Prostate gland (tissue), 2 donors: Measurements from ENCODE around the gene MBD3L4.

Experiments
- POLR2A ChIP-seq: fragments of 450-650 bp; IDR thresholded peaks from one replicate; pipeline ENCODE4 v1.6.1; 2016; ENCODE audit warnings: antibody characterized with exemption, mild to moderate bottlenecking
- TF ChIP-seq, protein P1 (sequence below), 4 experiments: fragments of 200-600 bp in 2 of 4; fragments of 450-650 bp in 2 of 4; sonication (generic) in 2 of 4; IDR thresholded peaks; 1 replicate in 3 of 4; 2 replicates in 1 of 4; pipeline ENCODE4 v1.5.1; 2016 to 2019; ENCODE audit warnings: antibody characterized with exemption in 4 of 4, mild to moderate bottlenecking in 2 of 4, moderate library complexity in 2 of 4

DNA sequence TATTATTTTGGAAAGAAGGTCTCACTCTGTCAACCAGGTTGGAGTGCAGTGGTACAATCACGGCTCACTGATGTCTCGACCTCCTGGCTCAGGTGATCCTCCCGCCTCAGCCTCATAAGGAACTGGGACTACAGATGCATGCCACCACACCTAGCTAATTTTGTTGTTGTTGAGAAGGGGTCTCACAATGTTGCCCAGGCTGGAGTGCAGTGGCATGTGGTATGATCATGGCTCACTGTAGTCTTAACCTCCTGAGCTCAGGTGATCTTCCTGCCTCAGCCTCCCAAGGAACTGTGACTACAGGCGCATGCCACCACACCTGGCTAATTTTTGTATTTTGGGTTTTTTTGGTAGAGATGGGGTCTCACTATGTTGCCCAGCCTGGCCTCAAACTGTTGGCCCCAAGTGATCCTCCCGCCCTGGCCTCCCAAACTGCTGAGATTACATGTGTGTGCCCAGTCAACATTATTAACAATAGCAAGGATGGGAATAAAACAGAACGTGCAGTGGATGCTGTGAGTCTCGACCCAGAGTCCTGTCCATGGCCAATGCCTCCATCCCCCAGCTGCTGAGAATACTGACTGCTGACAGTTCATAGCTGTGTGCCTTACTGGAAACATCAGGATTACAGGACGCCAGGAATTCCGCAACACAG lies 23.9 kb upstream of the MBD3L4 start:
- TF ChIP-seq POLR2A = no peak
- TF ChIP-seq, protein P1, sequence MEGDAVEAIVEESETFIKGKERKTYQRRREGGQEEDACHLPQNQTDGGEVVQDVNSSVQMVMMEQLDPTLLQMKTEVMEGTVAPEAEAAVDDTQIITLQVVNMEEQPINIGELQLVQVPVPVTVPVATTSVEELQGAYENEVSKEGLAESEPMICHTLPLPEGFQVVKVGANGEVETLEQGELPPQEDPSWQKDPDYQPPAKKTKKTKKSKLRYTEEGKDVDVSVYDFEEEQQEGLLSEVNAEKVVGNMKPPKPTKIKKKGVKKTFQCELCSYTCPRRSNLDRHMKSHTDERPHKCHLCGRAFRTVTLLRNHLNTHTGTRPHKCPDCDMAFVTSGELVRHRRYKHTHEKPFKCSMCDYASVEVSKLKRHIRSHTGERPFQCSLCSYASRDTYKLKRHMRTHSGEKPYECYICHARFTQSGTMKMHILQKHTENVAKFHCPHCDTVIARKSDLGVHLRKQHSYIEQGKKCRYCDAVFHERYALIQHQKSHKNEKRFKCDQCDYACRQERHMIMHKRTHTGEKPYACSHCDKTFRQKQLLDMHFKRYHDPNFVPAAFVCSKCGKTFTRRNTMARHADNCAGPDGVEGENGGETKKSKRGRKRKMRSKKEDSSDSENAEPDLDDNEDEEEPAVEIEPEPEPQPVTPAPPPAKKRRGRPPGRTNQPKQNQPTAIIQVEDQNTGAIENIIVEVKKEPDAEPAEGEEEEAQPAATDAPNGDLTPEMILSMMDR (IDR thresholded peaks at IDR 0.05) = no peak
